AG09309 (cell line): ENCODE measurements around the gene GABRR2.
"Not testable (repeated sequence)": the region's sequence is repeated elsewhere in the genome, so short reads cannot be mapped to it uniquely, and the experiment has no call there.

Experiments
- DNase-seq: peaks from one replicate; pipeline ENCODE4 v3.0.0-alpha.2; 2010; ENCODE audit warnings: low read depth
- H3K4me3 ChIP-seq: 2 replicates; pipeline ENCODE4 v1.5.1; 2011; ENCODE audit warnings: mild to moderate bottlenecking, low read depth, low read length, moderate library complexity; ENCODE audit not compliant: control insufficient read depth
- CTCF ChIP-seq: IDR thresholded peaks from 2 replicates; pipeline ENCODE4 v1.5.1; 2011; ENCODE audit warnings: mild to moderate bottlenecking, low read depth, low read length, inconsistent platforms; ENCODE audit not compliant: insufficient read depth, control insufficient read depth; ENCODE audit errors: missing control alignments

The GABRR2 gene

GRCh38 chr6:89295981-89296380 lies 19.1 kb downstream of the GABRR2 start:
- H3K4me3 ChIP-seq: no peak overlapping the region
- no peak for DNase-seq
- no peak for TF ChIP-seq CTCF

DNA sequence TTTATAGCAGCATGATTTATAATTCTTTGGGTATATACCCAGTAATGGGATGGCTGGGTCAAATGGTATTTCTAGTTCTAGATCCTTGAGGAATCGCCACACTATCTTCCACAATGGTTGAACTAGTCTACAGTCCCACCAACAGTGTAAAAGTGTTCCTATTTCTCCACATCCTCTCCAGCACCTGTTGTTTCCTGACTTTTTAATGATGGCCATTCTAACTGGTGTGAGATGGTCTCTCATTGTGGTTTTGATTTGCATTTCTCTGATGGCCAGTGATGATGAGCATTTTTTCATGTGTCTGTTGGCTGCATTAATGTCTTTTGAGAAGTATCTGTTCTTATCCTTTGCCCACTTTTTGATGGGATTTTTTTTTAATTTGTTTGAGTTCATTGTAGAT lies 20.0 kb downstream of the GABRR2 start:
- not testable (repeated sequence) for DNase-seq, H3K4me3 ChIP-seq

GRCh38 chr6:89291256-89291819 lies 23.8 kb downstream of the GABRR2 start:
- TF ChIP-seq CTCF: no peak

DNA sequence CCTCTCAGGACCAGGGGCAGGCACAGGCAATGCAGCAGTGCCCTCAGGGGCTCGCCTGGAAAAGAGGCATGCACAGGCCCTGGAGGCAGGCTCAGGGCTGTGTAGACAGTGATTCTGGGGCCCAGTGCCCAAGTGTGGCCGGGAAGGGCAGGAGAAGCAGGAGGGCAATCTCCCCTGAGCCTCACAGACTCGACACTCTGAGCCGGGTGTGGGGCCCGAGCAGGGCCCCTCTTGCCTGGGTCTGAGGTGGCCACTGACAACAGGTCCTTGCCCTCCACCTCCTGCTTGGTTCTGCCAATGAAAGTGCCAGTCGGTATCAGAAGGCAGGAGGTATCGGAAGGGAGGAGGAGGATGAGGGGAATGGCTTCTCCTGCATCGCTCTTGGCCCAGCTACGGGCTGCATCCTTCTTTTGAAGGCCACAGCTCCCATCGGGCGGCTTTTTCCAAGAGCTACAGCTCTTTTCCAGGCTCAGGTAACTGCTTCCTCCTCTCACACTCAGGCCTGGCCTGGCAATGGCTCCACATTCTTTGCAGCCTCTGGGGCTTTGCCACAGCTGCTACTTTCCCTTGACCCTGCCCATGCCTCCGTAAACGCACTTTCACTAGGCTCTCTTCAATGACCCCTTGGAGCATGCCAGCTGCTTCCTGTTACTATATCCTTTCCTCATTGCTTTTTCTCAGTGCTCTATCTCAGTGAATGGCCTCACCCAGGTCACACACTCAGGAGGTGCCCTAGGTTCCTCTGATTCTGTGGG lies 24.5 kb downstream of the GABRR2 start:
- DNase-seq: no peak
- H3K4me3 ChIP-seq: no peak overlapping the region
- TF ChIP-seq CTCF: no peak

More at GRCh38 chr6:89291256-89291819, 23.8 kb downstream of the GABRR2 start:
- H3K4me3 ChIP-seq: no peak overlapping the region
- DNase-seq: no peak

DNA sequence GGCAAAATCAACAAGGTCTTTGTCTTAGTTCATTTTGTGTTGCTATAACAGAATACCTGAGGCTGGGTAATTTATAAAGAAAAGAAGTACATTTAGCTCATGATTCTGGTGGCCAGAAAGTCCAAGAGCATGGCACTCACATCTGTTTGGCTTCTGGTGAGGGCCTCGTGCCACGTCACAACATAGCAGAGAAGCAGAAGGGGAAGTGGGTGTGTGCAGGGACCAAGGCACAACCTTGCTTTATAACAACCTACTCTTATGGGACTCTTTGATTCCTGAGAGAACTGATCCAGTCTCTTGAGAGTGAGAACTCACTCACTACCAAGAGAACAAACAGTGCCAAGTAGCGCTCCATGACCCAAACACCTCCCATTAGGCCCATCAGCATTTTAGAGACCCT lies 25.4 kb downstream of the GABRR2 start:
- DNase-seq: no peak
- no peak overlapping the region for H3K4me3 ChIP-seq
- no peak for TF ChIP-seq CTCF

- no peak for DNase-seq
Observed at GRCh38 chr6:89287351-89288028, 27.6 kb downstream of the GABRR2 start.

More at GRCh38 chr6:89287351-89288028, 27.6 kb downstream of the GABRR2 start:
- H3K4me3 ChIP-seq: no peak overlapping the region
- no peak for TF ChIP-seq CTCF
